COLO668 (cell line): ENCODE results near the gene RTEL1.
"Not testable (repeated sequence)": the region's sequence is repeated elsewhere in the genome, so short reads cannot be mapped to it uniquely, and the experiment has no call there.

ENCODE experiments used
- DNase-seq: peaks from one replicate; lab custom pipeline; 2025; ENCODE audit not compliant: unreplicated experiment; lab: John Stamatoyannopoulos, UW

Gene RTEL1

GRCh38 chr20:63657937-63658748 lies at the start of gene RTEL1:
Gene RTEL1, plus strand, starts transcription at chr20:63658312. Its CDS starts 1,091 bp downstream, at chr20:63659403.
- DNase-seq, result peak; percentile 95

- no peak for DNase-seq
Measured at GRCh38 chr20:63610581-63611435, 47.3 kb upstream of the RTEL1 start.

- DNase-seq, result no peak
Measured at GRCh38 chr20:63611646-63612045, 46.5 kb upstream of the RTEL1 start.

- DNase-seq, result no peak
Measured at GRCh38 chr20:63612276-63612931, 45.7 kb upstream of the RTEL1 start.

- DNase-seq, result not testable (repeated sequence)
Measured at GRCh38 chr20:63613863-63614594, 44.1 kb upstream of the RTEL1 start.

GRCh38 chr20:63617092-63617875 lies 40.8 kb upstream of the RTEL1 start:
- no peak for DNase-seq

- DNase-seq, result no peak
Measured at GRCh38 chr20:63617876-63618265, 40.2 kb upstream of the RTEL1 start.

GRCh38 chr20:63618291-63618980 lies 39.7 kb upstream of the RTEL1 start:
- DNase-seq, result no peak

- DNase-seq, result no peak
Measured at GRCh38 chr20:63619086-63619485, 39.0 kb upstream of the RTEL1 start.

GRCh38 chr20:63619505-63619904 lies 38.6 kb upstream of the RTEL1 start:
- DNase-seq, result no peak

GRCh38 chr20:63620991-63621390 lies 37.1 kb upstream of the RTEL1 start:
- no peak for DNase-seq

- no peak for DNase-seq
Measured at GRCh38 chr20:63622096-63622495, 36.0 kb upstream of the RTEL1 start.

GRCh38 chr20:63622732-63623131 lies 35.4 kb upstream of the RTEL1 start:
- no peak for DNase-seq

- DNase-seq, result no peak
Measured at GRCh38 chr20:63624486-63624885, 33.6 kb upstream of the RTEL1 start.

- peak; percentile 16 for DNase-seq
Measured at GRCh38 chr20:63625771-63626423, 32.2 kb upstream of the RTEL1 start.

- peak; percentile 94 for DNase-seq
Measured at GRCh38 chr20:63626424-63627128, 31.5 kb upstream of the RTEL1 start, which contains the start of gene GMEB2. Gene GMEB2, minus strand, starts transcription at chr20:63627101. Its CDS starts 7,704 bp downstream, at chr20:63619397.

GRCh38 chr20:63627129-63627750 lies 30.9 kb upstream of the RTEL1 start:
- peak; percentile 98 for DNase-seq

- DNase-seq, result no peak
Measured at GRCh38 chr20:63627751-63628245, 30.3 kb upstream of the RTEL1 start.
